ENCODE results near the gene RUBCN.
"Not testable (repeated sequence)": the region's sequence is repeated elsewhere in the genome, so short reads cannot be mapped to it uniquely, and the experiment has no call there.

The RUBCN gene

DNA sequence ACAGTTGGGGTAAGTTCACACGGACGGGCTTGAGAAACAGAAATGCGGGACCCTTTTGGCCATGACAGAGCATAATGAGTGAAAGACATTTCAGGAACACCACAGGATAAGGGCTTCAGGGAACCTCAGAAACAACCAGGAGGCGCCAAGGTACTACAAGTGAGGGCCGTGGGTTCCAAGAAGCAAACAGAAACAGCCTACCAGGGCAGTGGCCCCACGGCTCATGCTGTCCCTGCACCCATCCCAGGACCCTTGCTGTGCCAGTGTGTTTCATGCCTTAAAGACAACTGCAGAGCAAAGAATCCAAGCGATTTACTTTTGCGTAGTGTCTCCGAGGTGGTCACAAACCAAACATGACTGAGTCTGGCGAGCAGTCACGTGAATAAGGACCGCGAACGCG is 54.0 kb downstream of the RUBCN start:
- no peak for DNase-seq

DNA sequence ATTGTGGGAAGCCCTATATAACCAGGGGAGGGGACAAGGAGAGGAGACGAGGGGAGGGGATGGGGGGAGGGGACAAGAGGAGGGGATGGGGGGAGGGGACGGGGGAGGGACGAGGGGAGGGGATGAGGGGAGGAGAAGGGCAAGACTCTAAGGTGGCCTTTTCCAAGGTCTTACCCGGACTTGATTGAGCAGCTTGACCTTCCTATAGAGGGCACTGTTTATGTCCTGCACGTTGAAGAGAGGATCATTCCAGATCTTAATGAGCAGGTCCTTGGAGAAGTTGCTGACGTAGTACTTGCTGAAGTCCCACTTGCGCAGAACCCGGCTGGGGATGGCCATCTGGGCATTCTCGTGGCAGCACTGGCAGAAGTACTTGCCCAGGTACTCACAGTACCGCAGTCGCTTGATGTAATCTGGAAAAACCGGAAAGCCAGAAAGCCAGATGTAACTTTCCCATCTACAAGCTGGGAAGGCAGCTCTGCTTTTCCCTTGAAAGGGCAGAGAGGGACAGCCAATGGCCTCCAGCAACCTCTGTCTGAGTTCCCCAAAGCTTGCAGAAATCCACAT is 55.7 kb downstream of the RUBCN start:
- DNase-seq: no peak

DNA sequence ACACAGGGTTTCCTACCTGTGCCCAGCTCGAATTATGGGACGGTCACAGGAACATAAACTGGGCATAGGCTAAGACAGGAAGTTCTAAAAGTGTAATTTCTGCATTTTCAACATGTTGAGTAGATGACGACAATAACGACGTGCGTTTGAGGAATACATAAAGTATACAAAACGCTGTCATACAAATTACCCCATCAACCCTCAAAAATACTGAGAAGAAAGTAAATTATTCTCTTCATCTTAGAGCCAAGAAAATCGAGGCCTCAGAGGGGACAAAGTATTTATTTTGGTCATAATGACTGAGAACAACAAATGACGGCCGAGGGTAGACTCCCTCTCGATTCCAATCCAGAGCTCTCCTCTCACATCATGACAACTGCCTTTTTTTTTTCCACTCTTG is 60.8 kb downstream of the RUBCN start:
- DNase-seq: no peak

DNA sequence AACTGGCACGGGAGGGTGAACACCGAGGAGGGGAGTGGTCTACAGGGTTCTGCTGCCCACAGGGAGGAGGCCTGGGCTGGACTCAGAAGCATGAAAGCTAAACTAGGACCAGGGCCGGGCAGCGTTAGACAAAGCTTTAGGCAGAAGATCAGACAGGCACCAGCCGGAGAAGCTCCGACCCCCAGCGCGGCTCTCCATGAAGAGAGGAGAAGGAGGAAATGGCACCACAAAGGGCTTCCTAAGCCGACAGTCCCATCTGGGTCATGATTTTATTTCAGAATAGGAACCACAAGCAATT is 61.2 kb downstream of the RUBCN start:
- DNase-seq: no peak

DNA sequence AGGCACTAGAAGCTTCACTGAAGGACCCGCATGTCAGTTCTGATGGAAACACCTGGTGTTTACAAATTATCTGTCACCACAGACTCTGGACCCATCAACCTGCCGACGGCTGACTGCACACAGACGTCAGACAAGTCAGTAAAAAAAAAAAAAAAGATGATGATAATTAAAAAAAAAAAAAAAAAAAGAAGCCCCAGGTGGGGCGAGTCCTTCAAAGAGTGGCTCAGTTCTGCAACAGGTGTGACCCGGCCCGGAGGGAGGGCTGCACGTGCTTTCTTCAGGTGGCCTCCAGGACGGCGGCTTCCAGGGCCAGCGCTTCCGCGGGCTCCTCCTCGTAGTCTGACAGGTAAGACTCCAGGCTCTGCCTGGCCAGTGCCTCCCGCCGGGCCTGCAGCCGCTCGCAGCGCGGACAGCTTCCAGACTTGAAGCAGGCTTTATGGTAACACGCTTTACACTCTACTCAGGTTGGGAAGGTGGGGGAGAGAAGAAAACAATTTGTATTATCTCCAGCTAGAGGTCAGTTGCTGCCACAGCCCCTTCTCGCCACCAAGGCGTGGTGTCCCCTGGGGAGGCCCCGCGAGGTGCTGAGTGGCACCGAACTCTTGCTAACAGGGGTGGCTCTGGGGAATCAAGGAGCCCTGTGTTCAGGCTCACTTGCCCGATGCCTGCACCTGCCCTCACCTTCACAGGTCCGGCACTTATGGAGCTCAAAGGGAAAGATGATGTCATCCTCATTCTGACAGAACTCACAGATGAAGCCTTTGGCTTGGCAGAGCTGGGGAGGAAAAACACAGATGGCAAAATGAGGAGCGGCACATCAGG is 61.8 kb downstream of the RUBCN start:
- DNase-seq: no peak

DNA sequence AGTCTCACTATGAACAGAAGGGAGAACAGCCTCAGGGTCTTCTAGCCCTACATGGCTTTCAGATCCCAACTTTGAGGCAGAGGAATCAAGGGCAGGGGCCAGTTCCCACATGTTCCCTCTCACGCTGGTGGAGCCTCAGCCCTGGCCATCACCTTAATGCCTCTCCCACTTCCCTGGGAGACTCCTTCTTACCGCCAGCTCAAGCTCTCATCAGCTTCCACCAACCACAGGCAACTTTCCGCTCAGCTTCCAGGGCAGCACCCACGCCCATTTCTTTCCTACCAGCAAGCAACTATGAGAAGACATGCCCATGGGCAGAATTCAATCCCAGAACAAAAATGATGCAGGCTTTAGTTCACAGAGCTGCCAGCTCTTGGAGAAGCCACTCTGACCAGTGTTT is 63.5 kb downstream of the RUBCN start:
- DNase-seq: no peak

DNA sequence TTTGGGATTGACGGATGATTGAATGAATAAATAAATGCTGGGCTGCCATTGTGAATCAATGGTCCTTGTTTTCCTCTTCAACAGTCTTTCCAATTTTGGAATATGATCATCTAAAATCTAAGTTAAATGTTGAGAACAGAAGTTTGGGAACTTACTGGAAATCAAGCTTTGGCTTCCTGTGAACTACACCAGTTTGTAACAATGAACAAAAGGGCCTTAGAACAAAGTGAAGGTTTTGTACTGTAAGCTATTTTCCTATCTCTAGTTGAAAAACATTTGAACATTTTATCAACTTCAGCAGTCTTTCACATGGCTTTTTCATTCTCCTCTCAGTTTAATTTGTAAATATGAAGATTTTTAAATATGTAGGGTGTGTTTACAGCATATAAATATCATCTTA is 66.3 kb downstream of the RUBCN start:
- DNase-seq: no peak

DNA sequence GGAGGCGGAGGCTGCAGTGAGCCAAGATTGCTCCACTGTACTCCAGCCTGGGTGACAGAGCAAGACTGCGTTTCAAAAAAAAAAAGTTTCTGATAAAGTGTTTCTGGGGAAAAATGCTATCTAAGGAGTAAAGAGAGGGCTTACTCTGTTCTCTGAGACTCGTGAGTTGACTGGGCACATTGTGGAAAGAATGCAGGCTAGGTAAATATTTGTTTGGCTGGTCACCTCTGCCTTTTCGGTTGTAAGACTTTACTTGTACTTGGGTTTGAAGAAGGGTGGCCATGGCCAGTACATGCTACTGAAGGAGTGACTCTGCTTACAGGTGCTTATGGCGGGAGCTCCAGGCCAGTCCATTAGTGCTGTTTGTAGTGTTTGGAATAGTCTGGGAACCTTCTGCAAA is 68.7 kb downstream of the RUBCN start:
- DNase-seq: no peak

DNA sequence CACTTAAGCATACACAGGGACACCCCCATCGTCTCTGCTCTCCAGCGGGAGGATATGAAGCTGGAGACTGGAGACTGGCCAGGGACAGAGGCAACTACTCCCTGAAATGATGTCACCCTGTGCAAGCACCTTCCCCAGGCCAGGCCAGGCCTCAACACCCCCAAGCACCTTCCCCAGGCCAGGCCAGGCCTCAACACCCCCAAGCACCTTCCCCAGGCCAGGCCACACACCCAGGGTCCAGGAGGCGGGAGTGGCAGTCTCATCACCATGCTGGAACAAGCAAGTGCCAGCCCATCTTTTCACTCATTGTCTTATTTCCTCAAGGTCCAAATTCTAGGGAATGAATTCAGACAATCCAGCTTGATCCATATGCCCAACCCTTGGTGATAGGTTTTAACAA is 69.4 kb downstream of the RUBCN start:
- DNase-seq: not testable (repeated sequence)

DNA sequence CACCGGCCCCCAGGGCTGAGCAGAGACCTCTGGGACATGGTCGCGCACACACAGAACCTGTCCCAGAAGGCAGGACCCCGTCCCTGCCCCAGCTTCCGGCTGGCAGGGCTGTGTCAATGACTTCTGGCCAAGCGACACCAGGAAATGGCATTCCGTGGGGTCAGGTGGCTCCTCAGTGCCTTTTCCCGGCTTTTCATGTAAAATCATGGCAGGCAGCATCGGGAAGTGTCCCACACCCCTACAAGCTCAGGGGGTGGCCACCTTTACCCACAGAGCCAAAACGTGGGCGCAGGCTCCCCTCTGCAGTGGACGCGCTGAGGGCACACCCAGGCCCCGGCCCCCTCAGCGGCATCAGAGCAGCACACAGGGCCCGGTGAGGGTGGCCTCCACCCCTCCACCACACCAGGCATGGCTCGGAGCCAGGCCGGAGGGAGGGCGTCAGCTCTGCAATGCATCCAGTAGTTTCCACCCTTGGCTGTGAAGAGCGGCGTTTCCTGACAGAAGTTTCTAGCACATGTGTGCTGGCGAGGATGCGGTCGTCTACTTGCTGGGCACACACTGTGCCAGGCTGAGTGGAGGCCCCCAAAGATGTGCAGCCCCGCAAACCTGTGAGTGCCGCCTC is 70.4 kb downstream of the RUBCN start:
- not testable (repeated sequence) for DNase-seq

DNA sequence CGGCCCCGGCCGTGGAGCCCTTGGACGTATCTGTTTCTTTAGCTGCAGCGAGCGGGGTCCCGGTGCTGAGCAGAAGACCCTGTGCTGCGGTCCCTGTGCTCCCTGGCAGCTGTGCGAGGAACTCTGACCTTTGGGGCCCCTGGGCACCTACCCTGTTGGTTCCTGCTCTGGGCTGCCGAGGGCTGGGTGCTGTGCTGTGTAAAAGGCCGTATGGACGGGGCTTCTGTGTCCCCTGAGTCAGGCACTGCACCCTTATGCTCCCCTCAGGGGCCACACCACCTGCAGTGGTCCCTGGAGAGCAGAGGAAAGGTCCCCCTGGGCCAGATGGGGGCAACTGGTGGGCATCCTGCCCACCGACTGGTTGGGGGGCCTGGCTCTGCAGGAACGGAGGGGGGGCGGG is 71.2 kb downstream of the RUBCN start:
- not testable (repeated sequence) for DNase-seq

DNA sequence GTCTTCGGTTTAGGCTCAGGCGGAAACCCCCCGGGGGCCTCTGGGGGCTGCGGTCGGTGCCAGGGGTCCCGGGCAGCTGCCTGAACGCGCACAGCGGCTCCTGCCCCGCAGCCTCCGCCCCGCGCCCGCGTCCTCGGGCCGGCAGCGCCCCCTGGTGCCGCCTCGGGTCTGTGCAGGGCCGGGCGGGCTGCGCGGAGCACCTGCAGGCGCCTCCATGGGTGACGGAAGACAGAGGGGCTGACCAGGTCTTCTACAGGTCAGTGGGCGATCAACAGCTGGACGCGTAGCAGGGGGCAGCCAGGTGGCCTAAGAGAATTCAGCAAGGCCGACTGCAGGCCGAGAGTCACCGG is 71.6 kb downstream of the RUBCN start:
- DNase-seq: not testable (repeated sequence)

DNA sequence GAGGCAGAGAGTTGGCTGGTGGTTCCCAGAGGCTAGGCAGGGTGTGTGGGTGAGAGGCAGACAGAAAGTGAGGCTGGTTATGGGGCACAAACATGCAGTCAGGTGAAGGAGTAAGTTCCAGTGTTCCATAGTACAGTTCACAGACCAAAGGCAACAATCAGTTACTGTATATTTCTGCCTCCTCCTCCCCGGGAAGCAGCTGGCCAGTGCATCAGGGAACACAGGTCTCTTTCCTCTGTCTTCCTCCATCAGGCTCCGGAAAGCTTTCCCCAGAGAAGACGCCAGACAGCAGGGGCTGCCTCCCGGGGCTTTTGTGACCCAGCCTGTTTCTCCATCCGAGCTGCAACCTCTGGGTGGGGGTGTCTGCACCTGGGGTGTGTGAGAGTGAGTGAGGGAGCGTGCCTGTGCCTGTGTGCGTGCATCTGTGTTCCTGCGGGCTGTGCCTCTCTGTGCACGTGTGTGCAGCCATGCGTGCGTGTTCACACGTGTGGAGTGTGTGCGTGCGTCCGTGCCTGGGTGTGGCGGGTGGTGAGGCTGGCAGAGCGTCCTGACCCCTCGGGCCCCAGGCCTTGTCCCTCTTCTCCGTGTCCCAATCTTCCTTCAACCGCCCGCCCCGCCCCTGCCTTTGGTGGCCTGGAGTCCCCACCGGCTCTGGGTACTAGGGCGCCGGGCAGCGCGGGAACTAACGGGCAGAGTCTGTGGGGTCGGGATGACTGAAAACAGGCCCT is 72.1 kb downstream of the RUBCN start:
- DNase-seq: not testable (repeated sequence)

DNA sequence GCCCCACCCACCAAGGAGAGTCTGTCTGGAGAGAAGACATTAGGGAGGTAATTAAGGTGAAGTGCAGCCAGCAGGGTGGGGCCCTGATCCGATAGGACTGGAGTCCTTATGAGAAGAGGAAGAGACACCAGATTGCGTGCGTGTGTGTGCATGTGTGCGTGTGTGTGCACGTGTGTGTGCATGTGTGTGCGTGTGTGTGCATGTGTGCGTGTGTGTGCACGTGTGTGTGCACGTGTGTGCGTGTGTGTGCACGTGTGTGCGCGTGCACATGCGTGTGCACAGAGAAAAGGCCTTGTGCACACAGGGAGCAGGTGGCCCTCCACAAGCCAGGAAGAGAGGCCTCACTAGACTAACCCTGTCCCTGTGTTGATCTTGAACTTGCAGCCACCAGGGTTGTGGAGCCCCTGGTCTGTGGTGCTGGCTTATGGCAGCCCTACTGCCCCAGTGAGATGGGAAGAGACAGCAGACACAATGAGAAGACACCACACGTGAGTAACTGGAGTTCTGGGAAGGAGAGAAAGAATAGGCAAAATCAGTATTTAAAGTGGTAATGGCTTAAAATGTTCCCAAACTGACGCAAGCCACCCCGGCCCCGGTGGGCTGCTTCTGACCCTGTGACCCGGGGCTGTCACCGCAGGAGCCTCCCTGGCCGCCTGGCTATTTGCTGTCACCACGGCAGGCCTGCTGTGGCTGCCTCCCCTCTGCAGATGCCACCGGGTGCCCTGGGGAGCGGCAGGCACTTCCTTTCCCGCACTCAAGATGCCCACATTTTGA is 73.2 kb downstream of the RUBCN start:
- not testable (repeated sequence) for DNase-seq

DNA sequence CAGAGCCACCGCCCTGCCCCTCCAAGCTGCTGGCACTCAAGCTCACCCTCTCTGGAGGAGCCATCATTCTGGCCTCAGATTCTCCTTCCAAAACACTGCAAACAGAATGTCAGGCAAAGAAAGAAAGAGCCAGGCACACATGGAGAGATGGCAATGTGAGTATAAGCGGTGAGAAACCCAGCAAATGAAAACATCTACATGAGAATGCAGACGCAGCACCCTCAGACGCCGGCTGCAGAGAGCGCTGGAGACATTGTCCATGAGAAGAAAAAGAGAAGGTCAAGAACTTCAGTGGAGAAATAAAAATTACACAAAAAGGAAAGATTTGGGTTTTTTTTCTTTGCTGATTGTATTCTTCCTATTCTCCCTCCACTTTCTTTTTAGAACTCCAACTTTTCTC is 74.4 kb downstream of the RUBCN start:
- DNase-seq: not testable (repeated sequence)

DNA sequence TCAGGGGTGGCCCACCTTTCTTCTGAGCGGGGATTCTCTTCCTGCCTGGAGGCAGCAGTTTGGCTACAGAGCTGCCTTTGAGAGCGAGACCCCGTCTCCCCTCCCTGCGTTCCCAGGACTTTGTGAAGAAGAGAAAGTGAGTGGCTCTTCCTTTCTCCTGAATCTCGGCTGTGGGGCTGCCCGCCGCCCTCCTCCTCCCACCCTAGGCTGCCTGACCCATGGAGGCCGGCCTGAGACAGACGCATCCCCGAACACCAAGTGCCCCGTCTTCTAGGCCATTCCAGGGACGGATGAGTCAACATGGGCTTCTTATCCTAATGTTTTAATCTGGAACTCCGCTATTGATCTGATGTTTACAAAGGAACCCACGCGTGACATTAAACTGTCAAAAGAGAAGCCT is 74.8 kb downstream of the RUBCN start:
- DNase-seq: not testable (repeated sequence)

DNA sequence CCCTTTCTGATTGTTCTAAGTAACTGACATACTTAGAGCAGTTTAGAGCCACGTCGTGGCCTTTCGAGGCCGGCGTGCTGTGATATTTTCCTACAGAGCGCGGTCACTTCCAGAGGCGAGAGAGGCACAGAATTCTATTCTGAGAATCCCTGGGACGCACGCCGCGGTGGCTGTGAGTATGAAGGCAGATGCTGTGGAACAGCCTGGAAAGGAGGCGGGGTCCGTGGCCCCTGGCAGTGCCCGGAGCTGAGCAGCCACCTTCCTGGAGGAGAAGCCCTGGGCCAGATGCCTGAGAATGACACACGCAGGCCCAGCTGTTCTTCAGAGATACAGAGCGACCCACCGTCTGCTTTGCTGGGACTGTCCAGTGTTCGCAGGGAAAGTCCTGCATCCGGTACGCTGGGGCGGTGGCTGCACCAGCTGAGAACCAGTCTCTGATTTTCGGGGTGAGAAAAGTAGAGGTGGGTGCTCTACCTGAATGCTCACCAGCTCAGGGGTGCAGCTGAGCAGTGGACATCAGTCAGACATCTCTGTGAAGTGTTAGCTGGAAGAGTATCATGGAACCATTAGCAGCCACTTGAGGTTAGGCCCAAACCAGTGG is 75.4 kb downstream of the RUBCN start:
- DNase-seq: not testable (repeated sequence)

DNA sequence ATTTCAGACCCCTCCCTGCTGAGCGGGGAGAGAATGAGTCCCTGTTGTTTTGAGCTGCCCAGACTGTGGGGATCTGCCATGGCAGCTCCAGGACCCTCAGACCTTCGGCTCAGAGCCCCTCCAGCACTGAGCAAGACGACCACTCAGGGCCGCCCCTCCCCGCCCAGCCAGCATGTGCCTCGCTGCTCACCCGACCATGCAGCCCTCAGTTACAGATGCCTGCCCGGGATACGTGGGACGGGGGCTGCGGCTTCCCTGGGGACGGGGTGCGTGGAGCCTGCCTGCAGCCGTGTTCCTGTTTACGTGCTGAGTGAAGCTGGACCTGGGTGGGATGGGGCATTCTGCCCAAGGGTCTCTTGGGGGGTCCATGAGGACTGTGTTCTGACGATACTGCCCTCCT is 77.0 kb downstream of the RUBCN start:
- DNase-seq: not testable (repeated sequence)

DNA sequence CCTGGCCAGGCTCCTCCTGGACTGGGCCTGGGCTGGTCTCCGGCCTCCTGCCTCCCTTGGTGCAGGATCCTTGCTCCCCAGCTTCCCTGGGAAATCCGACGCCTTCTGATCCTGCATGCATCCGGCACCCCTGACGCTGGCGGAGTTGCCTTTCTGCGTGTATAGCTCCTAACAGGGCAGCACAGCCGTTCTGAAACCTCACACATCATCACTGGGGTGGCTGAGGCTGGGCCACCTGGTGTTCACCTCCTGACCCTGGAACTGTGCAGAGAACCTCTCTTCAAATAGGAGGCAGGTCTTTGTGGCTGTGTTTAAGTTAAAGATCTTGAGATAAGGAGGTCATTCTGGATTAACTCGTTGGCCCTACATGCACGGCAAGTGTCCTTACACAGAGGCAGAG is 77.6 kb downstream of the RUBCN start:
- DNase-seq: not testable (repeated sequence)

DNA sequence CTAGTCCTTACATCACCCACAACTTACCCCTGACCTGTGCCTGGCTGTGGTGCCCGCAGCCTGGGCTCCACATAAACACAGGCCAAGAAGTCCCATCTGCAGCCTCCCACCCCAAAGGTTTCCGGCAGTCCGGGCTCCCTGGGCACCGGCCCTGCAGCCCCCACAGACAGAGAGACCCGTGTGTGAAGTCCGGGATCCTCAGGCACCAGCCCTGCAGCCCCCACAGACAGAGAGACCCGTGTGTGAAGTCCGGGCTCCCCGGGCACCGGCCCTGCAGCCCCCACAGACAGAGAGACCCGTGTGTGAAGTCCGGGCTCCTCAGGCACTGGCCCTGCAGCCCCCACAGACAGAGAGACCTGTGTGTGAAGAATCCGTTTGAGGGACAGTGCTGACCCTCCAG is 78.0 kb downstream of the RUBCN start:
- DNase-seq: not testable (repeated sequence)

DNA sequence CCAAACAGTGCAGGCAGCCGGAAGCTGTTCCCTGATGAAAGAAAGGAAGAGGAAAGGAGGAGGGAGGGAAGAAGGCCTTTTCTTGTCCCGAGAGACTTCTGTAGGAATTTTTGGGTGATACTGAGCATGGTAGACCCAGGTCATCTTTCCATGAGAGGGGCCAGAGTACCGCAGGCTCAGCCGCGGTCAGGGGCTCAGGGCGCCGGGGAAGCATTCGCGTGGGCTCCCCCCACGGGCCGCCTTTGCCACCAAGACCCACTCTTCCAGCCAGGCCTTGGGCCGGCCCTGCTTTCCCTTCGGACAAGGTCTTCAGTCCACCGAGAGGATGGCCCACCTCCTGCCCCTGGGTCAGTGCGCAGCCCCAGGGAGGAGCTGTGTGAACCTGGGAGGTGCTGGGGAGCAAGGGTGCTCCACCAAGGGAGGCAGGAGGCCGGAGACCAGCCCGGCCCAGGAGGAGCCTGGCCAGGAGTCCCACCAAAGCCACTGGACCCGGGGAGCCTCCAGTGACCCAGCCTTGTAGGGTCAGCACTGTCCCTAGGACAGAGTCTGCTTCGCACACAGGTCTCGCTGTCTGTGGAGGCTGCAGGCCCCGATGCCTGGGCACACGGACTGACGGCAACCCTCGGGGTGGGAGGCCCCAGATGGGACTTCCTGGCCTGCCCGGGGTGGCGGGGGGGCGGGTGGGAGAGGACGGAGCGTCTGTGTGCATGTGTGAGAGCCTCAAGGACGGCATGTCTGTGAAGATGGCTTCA is 79.0 kb downstream of the RUBCN start:
- DNase-seq: not testable (repeated sequence)

DNA sequence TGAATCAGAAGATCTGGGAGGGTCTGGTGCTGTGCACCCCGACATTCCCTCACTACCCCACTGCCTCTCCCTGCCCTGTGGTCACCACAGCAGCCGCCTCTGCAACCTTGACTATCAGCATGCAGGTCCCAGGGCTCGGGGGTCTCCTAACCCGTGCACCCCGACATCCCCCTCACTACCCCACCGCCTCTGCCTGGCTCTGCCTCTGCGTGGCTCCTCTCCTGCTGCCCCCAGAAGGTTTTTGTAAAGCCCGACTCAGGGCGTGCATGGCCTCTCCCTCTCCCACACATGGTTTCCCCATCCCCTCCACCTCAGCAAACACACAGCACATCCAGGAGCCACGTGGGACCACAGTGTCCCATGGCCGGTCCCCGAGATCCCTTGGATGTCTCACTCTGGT is 79.7 kb downstream of the RUBCN start:
- DNase-seq: not testable (repeated sequence)

Measured in activated gamma-delta T cell treated with Interleukin-2 at 50 U/mL for 16 hours (primary cell).